Stimulated activated CD8-positive, alpha-beta memory T cell treated with anti-CD3 and anti-CD28 coated beads, Interleukin-12 subunit alpha, Interleukin-12 subunit beta, amount 100 ng/mL, for 4 hours (primary cell): ENCODE measurements around the gene RAI14.

Experiments used
- DNase-seq: peaks from one replicate; pipeline ENCODE4 v3.0.0-alpha.2; 2020; ENCODE audit warnings: low read depth

Gene RAI14

GRCh38 chr5:34854459-34855174 is 198.5 kb downstream of the RAI14 start:
- no peak for DNase-seq

- no peak for DNase-seq
Observed at GRCh38 chr5:34857161-34857560, 201.0 kb downstream of the RAI14 start.

- DNase-seq: no peak
Observed at GRCh38 chr5:34857894-34858293, 201.8 kb downstream of the RAI14 start.

DNA sequence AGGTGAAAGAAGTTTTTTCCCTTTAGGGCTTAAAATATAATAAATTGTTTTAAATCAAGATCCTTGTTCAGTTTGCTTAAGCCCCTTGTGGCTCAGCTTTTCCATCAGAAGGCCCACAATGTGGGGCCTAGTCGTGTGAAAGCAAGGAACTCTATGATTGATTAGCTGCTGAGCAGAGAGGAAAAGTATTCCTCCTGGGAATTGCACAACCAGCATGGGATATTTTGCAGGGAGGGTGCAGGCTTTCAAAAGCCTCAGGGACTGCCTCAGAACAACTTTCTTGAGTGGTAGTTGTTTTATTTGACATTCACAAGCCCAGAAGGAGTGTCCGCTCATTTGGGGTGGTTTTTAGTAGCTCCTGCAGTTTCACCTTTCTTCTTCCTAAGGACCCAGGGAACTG is 202.7 kb downstream of the RAI14 start:
- no peak for DNase-seq

DNA sequence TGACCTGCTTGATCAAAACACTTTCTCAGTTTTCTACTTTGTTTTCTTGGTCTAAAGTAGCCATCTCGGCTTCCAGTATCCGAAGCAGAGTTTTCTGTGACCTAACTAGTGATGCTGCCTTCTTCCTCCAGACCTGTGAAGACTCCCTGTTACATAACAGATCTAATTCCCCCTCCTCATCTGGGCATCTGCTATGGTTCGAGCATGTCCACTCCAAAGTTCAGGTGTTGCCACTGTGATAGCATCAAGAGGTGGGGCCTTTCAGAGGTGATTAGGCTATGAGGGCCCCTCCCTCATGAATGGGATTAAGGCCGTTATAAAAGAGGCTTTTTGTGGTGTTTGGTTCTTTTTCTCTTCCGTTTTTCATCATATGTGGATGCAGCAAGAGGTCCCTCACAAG is 203.1 kb downstream of the RAI14 start:
- no peak for DNase-seq

DNA sequence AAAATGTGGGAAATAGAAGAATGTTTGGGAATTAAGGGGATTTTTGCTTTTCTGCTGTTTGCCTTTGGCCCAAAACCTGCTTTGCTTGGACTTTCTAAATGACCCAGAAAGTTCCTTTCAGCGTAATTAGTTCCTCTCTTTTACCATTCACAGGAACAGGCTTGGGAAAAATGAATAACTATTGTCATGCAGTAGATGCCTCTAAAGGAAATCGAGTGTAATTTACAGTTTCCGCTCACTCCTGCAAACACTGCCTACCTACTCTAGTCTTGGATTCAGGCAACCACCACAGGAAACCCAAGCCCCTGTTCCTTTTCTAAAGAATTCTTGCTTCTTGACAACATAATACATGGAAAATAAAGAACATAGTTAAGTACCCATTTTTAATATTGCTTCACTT is 207.8 kb downstream of the RAI14 start:
- no peak for DNase-seq

DNA sequence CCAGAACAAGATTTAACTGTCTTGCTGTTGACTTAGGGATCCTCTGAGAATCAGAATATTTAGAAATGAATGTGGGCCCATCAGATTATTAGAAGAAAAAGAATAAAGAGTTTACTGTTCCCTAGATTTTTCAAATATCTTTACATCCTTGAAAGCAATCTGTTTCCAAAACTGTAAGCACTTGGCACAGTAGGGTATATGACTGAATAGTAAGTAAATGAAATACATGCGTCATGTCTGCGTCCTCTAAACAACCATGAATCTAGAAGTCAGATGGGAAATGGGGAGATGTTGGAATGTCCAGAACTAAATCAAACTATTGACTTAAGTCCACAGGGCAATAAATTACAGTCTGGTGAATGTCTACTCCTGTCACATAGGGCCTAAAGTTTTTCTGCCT is 209.0 kb downstream of the RAI14 start:
- DNase-seq: no peak

GRCh38 chr5:34866989-34867471 is 210.9 kb downstream of the RAI14 start:
- DNase-seq: no peak

GRCh38 chr5:34867660-34868059 is 211.5 kb downstream of the RAI14 start:
- DNase-seq: no peak

DNA sequence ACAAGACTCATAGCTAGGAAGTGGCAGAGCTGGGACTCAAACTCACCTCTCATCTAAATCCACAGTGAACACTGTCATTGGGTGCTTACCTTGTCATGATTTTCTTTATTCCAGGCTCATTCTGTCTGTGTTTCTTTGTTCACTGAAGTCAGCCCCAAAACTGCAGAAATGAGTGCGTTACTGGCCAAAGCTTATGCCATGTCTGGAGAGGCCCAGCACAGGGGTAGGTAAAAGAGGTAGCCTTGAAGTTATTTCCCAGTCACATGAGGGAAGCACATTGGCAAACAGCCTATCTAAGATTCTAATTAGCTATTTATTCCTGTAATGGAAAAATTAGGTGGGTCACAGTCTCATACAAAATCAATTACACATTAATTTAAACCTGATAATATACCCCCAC is 212.7 kb downstream of the RAI14 start:
- no peak for DNase-seq

DNA sequence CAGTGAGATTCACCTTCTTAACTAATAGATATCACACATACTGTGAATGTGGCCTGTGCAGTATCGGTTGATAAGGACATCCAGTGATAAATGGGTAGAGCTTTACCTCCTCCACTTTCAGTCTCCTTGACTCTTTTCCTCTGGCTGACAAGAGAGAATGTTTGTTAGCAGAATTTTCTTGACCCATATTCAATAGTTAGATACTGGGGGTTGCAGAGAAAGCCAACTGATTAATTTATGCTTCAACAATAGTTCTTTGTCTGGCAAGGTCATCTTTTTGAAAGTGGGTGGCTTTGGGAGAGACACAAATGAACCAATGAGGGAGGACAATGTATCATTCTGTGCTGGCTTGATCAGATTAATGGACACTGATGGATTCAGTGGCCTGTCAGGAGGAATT is 213.1 kb downstream of the RAI14 start:
- DNase-seq: no peak

DNA sequence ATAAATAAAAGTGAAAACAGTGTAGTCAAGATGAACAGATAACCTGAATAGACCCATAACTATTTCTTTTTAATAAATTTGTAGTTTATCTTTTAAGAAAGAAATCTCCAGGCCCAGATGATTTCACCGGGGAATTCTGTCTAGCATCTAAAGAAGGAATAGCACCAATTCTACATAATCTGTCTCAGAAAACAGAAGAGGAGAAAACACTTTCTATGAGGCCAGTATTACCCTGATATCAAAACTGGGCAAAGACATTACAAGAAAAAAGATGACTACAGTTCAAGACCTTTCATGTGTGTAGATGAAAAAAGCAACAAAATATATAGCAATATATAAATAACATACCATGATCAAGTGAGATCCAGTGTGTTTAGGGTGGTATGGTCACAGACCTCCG is 214.3 kb downstream of the RAI14 start:
- no peak for DNase-seq

GRCh38 chr5:34876275-34876674 is 220.1 kb downstream of the RAI14 start:
- DNase-seq: no peak

DNA sequence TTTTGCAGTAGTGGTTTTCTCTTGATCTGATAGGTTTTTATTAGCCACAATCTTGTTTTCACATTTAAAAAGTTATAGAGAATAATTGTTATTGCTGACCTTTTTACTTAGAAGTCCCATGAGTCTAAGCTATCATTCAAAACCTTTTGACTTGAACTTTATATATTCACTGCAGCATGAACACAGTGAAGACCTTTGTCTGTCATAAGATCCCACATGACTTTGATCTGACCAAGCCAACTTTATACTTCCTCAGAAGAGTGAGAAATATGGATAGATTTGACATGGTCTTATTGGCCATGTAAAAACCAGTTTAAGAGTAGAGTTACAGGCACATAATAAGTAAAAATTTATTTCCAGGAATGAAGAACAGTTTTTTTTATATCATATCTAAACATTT is 225.1 kb downstream of the RAI14 start:
- DNase-seq: no peak
